Smooth muscle cell (in vitro differentiated cells): ENCODE results near the gene RNF208. TPM values are rescaled to one million over a fixed set of nuclear protein-coding genes. Genes with fewer than 3 reads are reported as not detected.

ENCODE experiments used
- DNase-seq: peaks from one replicate; lab custom pipeline; 2025; ENCODE audit not compliant: unreplicated experiment; lab: John Stamatoyannopoulos, UW
- H2AFZ ChIP-seq: fragments of 200-600 bp; sonication (generic); 2 replicates; pipeline ENCODE4 v1.6.0; 2016; ENCODE audit warnings: antibody characterized with exemption, low read depth, mild to moderate bottlenecking
- H3F3A ChIP-seq: fragments of 200-600 bp; sonication (generic); 2 replicates; pipeline ENCODE4 v1.6.0; 2017; ENCODE audit warnings: antibody characterized with exemption, low read depth
- H3K27ac ChIP-seq: fragments of 200-600 bp; sonication (generic); 2 replicates; pipeline ENCODE4 v1.5.1; 2016; ENCODE audit warnings: low read depth, mild to moderate bottlenecking
- H3K27me3 ChIP-seq: fragments of 200-600 bp; sonication (generic); 2 replicates; pipeline ENCODE4 v1.6.1; 2016; ENCODE audit warnings: low read depth, mild to moderate bottlenecking
- H3K36me3 ChIP-seq: fragments of 200-600 bp; sonication (generic); 2 replicates; pipeline ENCODE4 v1.5.1; 2016; ENCODE audit warnings: low read depth
- H3K4me1 ChIP-seq: fragments of 200-600 bp; sonication (generic); 2 replicates; pipeline ENCODE4 v1.5.1; 2016; ENCODE audit warnings: low read depth
- H3K4me2 ChIP-seq: fragments of 200-600 bp; sonication (generic); 2 replicates; pipeline ENCODE4 v1.6.0; 2016; ENCODE audit warnings: mild to moderate bottlenecking
- H3K4me3 ChIP-seq: fragments of 200-600 bp; sonication (generic); 2 replicates; pipeline ENCODE4 v1.5.1; 2016; ENCODE audit warnings: mild to moderate bottlenecking
- H3K79me2 ChIP-seq: fragments of 200-600 bp; sonication (generic); 2 replicates; pipeline ENCODE4 v1.6.0; 2016; ENCODE audit warnings: low read depth, mild to moderate bottlenecking
- H3K9ac ChIP-seq: fragments of 200-600 bp; sonication (generic); 2 replicates; pipeline ENCODE4 v1.6.0; 2016; ENCODE audit warnings: low read depth
- H3K9me3 ChIP-seq: fragments of 200-600 bp; sonication (generic); replicated peaks from 2 replicates; pipeline ENCODE4 v1.5.1; 2016; ENCODE audit warnings: low read depth
- H4K20me1 ChIP-seq: fragments of 200-600 bp; sonication (generic); 2 replicates; pipeline ENCODE4 v1.6.0; 2016; ENCODE audit warnings: low read depth
- WGBS: methylation state at CpG from one replicate; pipeline ENCODE4 v1.1.7; 2016; ENCODE audit warnings: low lambda C conversion rate; 5-methylcytosine and 5-hydroxymethylcytosine counted together
- polyA plus RNA-seq: library from polyadenylated mRNA; unstranded; fragments of >200 nt; fragmentation: Nextera tagmentation; extraction: Ambion mirVana; gene quantifications from 2 replicates; pipeline ENCODE4 v1.2.1, GENCODE V29; 2016
- total RNA-seq: library from RNA; depleted of rRNA; stranded (reverse); fragments of >200 nt; gene quantifications from 2 replicates; pipeline ENCODE4 v1.2.3, GENCODE V29; 2014
- TF ChIP-seq, protein P1 (sequence below): fragments of 200-600 bp; sonication (generic); IDR thresholded peaks from 2 replicates; pipeline ENCODE4 v1.5.1; 2017; ENCODE audit warnings: borderline replicate concordance, mild to moderate bottlenecking, antibody characterized with exemption; ENCODE audit not compliant: insufficient read depth, poor library complexity, severe bottlenecking

Gene RNF208
- total and polyA plus RNA-seq, 2 experiments from 2014 or later, result 0.36 to 1.4 TPM

DNA sequence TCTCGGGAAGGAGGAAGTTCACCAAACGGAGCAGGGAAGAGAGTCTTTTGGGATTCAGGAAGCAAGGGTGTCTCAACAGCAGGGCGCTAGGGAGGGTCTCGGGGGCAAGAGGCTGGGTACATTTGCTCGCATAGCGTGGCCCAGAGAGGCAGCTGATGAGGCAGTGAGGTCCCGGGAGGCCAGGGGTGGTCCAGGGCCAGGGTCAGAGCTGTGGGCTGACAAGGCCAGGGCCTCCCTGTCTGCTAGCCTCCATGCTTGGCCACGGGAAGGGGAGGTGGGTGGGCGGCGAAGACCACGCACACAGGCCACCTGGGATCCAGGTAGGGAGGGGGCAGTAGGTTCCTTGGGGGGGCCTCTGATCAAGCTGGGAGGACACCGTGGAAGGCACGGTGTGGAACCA, 10.5 kb downstream of the RNF208 start:
- no peaks in the 10 kb centered on the region for H3K27me3 ChIP-seq
- no peaks in the 10 kb centered on the region for H3K9me3 ChIP-seq
- no peaks in the 10 kb centered on the region for H4K20me1 ChIP-seq
- H3K4me3 ChIP-seq, result no peak overlapping the region
- H3F3A ChIP-seq, result no peaks in the 10 kb centered on the region
- H3K4me2 ChIP-seq, result no peak overlapping the region
- 94% methylated on average over 13 of the region's 13 CpGs for WGBS
- peaks cover 4% of the 10 kb centered on the region for H3K79me2 ChIP-seq
- DNase-seq, result no peak
- no peak overlapping the region for H3K9ac ChIP-seq
- TF ChIP-seq, protein P1, sequence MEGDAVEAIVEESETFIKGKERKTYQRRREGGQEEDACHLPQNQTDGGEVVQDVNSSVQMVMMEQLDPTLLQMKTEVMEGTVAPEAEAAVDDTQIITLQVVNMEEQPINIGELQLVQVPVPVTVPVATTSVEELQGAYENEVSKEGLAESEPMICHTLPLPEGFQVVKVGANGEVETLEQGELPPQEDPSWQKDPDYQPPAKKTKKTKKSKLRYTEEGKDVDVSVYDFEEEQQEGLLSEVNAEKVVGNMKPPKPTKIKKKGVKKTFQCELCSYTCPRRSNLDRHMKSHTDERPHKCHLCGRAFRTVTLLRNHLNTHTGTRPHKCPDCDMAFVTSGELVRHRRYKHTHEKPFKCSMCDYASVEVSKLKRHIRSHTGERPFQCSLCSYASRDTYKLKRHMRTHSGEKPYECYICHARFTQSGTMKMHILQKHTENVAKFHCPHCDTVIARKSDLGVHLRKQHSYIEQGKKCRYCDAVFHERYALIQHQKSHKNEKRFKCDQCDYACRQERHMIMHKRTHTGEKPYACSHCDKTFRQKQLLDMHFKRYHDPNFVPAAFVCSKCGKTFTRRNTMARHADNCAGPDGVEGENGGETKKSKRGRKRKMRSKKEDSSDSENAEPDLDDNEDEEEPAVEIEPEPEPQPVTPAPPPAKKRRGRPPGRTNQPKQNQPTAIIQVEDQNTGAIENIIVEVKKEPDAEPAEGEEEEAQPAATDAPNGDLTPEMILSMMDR, result no peak
- H2AFZ ChIP-seq, result no peak overlapping the region
- no peaks in the 10 kb centered on the region for H3K36me3 ChIP-seq
- no peak overlapping the region for H3K27ac ChIP-seq
- peaks cover 2% of the 10 kb centered on the region for H3K4me1 ChIP-seq

DNA sequence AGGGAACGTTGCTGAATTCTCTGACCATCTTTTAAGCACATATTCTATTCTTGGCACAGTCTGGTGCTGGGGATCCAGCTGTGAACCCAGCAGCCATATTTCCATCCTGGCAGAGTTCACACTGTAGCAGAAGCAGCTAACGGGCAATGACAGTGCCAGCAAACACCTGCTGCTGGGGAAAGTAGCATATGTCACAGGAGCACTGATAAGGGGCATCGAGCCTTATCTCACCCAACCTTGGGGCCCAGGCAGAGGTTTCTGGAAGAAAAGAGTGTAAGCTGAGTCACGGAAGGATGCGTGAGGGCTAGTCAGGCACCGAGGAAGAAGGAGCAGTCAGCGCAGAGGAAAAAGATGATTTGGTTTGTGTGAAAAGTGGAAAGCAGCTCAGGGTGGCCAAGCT, 15.4 kb downstream of the RNF208 start:
- Histone ChIP-seq H3K27me3 (no peaks in the 10 kb centered on the region), H3K27ac (no peak overlapping the region), H4K20me1 (no peaks in the 10 kb centered on the region), H3K4me1 (peaks cover 17% of the 10 kb centered on the region), H3K9ac (peak overlapping the region; percentile 94), H3K79me2 (peaks cover 44% of the 10 kb centered on the region), H3K4me3 (peak overlapping the region; percentile 98), H3K36me3 (no peaks in the 10 kb centered on the region), H3F3A (no peaks in the 10 kb centered on the region), H3K4me2 (peak overlapping the region; percentile 98), H3K9me3 (no peaks in the 10 kb centered on the region), H2AFZ (no peak overlapping the region)
- TF ChIP-seq, protein P1, result no peak
- 91% methylated on average over 7 of the region's 7 CpGs for WGBS
- no peak for DNase-seq

GRCh38 chr9:137205126-137206069, 16.6 kb downstream of the RNF208 start, which contains the start of the genes NDOR1 and TMEM203:
NDOR1 (plus strand) TSS chr9:137205700; CDS start chr9:137205778, 78 bp downstream.
TMEM203 (minus strand) TSS chr9:137205648; CDS start chr9:137205414, 234 bp downstream.
- WGBS, result under 1% methylated on average over 96 of the region's 98 CpGs
- peak; percentile 76 for DNase-seq
- H2AFZ ChIP-seq, result peak within 1 kb of the TSS; percentile 75
- H3K27ac ChIP-seq, result peak within 1 kb of the TSS; percentile 66
- peaks cover 23% of the 10 kb centered on the region for H3K4me1 ChIP-seq
- no peaks in the 10 kb centered on the region for H4K20me1 ChIP-seq
- peak within 1 kb of the TSS; percentile 94 for H3K9ac ChIP-seq
- peak within 1 kb of the TSS; percentile 98 for H3K4me3 ChIP-seq
- no peaks in the 10 kb centered on the region for H3K27me3 ChIP-seq
- no peaks in the 10 kb centered on the region for H3K9me3 ChIP-seq
- TF ChIP-seq, protein P1, result no peak
- H3K36me3 ChIP-seq, result no peaks in the 10 kb centered on the region
- H3K79me2 ChIP-seq, result peaks cover 46% of the 10 kb centered on the region
- no peaks in the 10 kb centered on the region for H3F3A ChIP-seq
- H3K4me2 ChIP-seq, result peak within 1 kb of the TSS; percentile 98
